ENCODE measurements around the gene PIK3R6.

The PIK3R6 gene

DNA sequence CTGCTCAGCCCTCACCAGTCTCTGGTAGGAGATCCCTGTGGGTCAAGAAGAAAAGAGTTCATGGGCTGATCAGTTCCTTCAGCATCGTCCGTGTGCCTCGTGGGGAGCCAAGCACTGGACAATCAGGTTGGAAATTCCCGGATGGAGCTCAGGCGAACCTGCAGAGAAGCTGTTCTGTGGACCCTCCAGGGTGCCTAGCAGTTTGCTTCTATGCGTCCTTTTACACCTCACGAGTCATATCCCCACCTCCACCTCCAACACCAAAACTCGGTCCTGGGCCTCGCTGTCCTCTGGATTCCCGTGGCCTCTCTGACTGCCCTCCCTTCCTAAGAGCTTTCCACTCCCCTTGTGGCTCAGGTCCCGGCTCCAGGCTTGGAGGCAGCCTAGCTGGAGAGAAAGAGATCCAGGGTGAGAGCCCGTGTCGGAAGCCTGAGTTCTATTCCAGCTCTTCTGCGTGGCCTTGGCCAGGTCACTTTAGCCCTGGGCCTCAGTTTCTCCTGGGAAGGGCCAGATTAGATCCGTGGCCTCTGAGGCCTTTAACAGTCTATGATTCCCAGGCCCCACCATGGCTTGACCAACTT lies 26.2 kb upstream of the PIK3R6 start:
- no peak for DNase-seq

DNA sequence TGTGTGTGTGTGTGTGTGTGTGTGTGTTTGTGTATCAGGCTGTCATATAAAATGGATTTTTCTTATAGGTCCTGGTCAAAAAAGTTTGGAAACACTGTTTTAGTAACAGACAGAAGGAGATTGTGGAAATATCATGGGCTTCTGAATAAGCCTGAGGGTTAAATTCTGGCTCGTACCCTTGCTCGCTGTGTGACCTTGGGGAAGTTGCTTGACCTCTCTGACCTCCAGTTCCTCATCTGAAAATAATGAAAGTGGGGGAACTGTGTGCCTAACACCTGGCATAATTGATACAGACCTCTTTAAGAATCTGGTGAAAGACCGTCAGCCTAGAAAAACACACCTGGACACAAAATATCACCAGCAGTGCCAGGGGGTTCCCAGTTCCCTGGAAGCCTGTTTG lies 25.6 kb upstream of the PIK3R6 start:
- no peak for DNase-seq

DNA sequence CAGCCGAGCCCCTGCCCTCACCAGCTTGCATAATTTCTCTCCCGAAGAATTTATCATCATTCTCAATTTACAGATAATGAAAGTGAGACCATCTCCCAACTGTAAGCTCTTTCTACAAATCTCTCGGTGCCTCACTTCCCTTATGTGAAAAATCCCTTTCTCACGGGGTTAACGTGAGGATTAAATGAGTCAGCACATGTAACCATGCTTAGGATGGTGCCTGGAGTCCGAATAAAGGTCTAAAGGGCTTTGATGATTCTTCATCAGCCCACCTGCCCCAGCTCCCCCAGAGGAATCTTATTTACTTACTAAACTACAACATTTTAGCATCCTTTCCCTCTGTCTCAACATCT lies 24.8 kb upstream of the PIK3R6 start:
- no peak for DNase-seq

DNA sequence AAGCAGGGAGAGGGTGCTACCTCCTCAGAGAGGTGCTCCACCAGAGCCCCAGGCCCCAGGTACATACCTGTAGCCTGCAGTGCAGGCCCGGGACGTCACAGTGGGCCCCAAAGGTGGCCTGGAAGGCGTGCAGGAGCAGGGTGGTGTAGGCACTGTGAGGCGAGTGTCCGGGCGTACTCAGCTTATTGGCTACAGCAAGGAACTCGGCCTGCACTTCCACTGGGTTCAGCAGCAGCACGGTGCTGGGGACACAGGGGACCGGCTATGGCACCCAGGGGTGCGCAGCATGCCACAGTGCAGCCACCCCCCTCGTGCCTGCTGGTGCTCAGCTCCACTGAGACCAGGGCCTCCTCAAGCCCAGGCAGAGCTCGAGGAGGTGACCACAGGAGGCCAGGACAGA lies 23.2 kb upstream of the PIK3R6 start:
- no peak for DNase-seq

DNA sequence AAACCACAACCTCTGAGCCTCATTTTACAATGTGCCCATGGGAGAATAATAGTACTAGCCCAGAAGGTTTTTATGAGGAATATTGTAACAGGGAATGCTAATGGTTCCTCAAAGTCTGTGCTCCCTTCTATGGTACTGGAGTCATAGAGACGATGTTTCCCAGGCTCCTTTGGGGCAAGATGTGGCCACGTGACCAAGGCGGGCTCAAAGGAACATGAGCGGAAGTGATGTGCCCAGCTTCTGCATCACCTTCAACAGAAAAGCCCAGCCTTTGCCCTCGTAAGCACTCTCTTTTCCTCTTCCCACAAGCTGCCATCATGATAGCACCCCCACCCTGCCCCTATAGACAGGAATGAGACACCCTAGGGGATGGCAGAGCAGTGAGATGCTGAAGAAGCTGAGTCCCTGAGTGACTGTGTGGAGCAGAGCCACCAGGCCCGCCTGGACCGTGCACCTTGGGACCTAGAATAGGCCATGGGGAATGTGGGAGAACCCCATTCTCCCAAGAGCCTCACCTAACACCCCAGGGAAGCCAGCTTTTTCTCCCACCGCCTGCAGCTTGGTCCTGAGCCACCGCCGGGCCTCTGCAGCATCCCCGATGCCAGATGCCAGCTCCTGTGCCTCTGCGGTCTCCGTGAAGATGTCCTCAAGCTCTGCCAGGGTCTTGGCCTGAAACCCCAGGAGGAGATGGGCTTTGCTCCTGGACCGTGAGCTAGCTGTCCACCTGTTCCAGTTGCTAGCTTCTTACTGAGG lies 22.2 kb upstream of the PIK3R6 start:
- DNase-seq, result no peak

DNA sequence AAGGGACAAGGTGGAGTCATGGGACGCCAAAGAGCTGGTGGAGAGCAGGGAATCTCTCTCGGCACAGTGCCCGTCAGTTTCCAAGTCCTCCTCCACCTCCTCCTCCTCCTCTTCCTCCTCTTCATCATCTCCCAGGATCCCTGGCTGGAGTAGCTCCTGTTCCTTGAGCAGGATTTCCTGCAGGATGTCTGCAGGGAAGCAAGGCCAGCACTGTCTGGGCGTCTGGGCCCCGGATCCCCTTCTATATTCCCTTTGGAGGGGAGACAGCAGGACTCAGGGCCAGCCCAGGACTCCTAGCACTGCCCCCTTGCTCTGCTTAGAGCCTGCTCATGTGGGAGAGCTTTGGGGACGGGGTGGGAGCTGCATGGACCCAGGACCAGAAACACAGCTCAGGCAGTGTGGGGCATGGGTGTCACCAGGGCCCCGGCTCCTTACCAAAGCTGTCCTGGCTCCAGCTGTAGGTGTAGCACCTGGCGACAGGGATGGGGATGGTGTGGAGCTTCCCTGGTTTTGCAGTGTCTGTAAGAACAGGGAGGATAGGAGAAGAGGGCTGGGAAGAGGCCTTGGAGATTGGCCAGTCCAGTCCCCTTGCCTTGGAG lies 21.3 kb upstream of the PIK3R6 start:
- no peak for DNase-seq

DNA sequence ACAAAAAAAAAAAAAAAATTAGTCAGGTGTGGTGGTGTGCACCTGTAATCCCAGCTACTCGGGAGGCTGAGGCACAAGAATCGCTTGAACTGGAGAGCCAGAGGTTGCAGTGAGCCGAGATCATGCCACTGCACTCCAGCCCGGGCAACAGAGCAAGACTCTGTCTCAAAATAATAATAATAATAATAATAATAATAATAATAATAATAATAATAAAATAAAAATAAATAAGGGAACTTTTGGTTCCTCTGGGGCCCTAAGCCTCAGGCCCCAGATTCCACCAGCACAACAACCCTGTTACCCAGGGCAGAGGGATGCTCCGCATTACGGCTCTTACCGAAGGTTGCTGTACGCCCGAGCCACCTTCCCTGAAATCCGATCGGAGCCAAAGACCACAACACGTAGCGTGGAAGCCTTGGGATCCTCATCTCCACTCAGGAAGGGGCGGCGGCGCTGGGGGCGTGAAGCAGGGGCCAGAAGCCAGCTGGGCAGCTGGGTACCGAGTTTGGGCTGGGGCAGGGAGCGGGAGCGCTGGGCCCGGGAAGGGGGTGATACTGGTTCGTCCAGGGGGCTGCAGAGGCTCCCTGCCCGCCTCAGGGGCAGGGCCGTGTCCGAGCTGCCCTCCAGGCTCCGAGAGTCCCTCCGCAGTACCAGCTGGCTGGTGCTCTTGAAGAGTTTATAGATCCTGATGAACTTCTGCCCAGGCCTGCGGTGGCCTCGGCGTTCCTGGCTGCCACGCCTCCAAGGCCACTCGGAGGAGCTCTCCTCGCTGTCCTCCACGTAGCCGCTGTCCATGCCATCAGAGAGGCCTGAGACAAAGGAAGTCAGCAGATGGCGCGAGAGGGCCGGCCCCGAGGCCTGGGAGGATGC lies 20.6 kb upstream of the PIK3R6 start:
- DNase-seq, result no peak

DNA sequence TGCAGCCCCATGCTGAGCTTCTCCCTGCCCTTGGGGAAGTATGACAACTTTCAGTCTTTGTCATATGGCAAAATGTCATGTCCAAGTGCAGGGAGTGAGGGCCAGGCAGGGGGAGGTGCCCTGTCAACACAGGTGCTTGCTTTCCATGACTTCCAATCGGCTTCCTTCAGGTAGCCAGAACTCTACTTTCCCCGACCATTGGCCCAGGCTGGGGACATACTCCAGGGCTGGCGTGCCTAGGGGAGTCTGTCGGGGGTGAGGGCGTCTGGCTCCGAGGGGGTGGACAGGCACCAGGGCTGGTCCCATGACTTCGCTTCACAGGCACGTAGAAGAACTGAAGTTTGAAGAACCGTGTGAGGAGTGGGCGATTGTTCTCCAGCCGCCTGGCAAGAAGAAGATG lies 19.8 kb upstream of the PIK3R6 start:
- DNase-seq, result no peak

DNA sequence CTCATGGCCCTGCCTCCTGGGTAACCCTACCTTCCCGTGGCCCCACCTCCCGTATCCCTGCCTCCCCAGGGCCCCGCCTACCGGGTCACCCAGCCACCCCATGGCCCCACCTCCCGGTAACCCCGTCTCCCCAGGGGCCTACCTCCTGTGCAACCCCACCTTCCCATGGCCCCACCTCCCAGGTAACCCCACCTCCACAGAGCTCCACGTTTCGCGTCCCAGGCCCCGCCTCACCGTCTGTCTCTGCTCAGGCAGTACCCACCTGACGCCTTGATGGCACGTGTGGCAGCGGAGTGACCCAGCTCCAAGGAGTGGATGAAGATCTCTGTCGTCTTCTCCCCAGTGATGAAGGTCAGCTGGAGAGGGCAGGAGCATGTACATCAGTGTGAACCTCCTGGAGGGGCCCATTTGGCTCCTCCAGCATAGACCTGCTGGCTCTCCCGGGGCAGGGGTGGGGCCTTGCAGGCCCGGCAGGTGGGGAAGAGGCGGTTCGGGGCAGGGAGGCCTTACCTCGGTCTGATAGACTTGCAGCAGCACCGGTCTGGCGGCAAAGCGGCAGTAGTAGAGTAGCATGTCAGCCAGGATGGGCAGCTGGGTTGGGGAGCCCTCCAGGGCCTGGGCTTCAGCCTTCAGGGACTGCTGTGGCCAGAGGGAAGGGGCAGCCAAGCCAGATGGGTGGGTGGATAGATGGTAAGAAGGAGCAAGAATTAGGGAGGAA lies 18.7 kb upstream of the PIK3R6 start:
- no peak for DNase-seq

DNA sequence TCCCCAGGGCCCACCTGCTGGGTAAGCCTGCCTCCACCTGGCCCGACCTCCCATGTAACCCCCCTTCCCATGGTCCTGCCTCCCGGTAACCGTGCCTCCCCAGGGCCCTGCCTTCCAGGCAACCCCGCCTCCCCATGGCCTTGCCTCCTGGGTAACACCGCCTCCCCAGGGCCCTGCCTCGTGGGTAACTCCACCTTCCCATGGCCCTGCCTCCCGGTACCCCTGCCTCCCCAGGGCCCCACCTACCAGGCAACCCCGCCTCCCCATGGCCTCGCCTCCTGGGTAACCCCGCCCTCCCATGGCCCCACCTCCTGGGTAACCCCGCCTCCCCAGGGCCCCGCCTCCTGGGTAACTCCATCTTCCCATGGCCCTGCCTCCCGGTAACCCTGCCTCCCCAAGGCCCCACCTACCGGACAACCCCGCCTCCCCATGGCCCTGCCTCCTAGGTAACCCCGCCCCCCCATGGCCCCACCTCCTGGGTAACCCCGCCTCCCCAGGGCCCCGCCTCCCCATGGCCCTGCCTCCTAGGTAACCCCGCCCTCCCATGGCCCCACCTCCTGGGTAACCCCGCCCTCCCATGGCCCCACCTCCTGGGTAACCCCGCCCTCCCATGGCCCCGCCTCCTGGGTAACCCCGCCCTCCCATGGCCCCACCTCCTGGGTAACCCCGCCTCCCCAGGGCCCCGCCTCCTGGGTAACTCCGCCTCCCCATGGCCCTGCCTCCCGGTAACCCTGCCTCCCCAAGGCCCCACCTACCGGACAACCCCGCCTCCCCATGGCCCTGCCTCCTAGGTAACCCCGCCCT lies 17.9 kb upstream of the PIK3R6 start:
- peak; percentile 33 to 66 for DNase-seq

DNA sequence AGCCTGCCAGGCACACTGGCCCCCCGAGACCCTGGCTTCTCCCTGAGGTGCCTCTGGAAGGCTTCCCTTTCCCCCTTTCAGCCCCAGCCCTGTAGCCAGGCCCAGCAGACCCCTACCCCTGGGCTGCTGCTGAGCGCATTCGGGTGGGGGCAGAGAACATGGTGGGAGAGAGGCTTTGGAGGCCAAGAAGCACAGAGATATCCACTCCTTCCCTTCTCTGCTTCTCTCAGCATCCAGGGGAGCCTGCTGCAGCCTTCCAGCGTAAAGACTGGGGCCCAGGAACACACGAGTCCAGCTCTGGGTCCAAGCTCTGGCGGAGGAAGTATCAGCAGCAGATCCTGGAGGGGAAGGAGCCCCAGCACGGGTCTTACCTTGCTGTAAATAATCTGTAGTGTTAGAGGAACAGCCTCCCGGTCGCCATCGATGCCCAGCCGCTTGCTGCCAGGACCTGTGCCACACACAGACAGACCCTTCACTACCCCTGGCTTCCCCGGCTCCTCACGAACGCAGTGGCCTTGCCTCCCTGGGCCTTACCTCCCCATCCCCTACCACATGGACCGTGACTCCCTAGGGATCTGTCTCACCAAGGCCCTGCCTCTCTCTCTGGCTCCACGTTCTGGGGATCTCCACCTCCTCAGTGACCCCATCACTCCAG lies 17.0 kb upstream of the PIK3R6 start:
- no peak for DNase-seq

DNA sequence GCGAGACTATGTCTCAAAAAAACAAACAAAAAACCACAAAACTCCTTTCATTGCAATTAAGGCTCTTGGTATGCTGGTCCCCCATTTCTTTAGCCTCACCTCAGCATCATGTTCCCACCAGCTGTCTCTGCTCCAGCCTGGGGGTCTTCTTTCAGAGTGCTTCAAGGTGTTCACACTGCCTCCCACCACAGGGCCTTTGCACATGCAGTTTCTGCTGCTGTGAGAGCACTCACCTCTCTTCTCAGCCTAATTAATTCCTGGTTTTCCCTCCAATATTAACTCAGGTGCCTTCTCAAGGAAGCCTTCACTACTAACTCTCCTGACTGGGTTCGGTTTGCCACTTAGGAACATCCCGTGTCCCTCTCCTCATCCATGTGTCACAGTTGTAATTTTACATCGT lies 15.9 kb upstream of the PIK3R6 start:
- DNase-seq, result no peak

DNA sequence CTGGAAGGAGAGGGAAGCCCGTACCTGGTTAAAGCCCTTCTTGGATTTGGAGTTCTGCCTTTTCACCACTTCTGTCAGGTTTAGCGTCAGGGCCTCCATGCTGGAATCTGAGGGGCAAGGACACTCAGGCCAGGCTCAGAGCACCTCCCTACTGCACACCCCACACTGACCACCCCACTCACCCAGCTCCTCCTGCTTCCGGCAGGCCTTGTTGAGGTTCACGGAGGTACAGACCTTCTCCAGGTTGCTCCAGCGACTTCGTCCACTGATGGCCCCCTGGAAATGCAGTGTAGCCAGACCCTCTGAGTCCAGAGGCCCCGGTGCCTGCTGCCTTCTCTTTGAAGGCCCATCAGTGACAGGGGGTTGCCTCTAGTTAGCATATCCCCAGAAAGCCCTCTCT lies 14.1 kb upstream of the PIK3R6 start:
- DNase-seq, result no peak

DNA sequence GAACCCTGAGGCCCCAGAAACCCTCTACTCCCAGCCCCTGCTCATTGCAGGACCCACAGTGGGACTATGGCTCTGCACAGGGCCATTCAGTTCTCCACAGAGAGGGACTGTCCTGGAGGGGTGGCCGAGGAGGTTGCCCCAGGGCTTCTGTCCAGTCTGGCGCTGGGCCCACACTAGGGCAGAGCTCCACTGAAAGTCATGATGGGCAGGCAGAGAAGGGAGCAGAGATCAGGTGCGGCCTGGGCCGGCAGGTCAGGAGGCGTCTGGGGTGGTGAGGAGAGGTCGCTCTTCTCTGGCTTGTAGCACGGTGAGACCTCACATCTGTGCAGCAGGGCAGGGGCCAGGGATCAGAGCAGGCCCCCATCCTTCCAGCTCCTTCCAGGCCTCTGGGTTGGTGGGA lies 13.0 kb upstream of the PIK3R6 start:
- no peak for DNase-seq

DNA sequence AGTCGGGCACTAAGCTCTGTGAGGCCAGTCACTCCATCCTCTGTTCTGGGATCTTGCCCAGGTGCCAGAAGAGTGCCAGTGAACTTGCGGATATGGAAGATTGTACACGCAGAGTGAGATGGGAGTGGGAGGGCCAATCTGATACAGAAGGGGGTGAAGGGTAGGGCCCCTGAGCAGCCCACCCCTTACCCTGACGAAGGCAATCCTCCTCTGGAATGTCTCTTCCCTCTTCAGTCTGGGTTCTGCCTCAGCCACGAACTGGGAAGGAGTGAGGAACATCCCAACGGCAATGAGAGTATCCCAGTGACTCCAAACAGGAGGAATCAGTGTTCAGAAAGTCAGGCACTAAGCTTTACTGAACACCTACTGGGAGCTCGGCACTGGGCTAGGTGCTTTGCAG lies 11.9 kb upstream of the PIK3R6 start:
- no peak for DNase-seq

DNA sequence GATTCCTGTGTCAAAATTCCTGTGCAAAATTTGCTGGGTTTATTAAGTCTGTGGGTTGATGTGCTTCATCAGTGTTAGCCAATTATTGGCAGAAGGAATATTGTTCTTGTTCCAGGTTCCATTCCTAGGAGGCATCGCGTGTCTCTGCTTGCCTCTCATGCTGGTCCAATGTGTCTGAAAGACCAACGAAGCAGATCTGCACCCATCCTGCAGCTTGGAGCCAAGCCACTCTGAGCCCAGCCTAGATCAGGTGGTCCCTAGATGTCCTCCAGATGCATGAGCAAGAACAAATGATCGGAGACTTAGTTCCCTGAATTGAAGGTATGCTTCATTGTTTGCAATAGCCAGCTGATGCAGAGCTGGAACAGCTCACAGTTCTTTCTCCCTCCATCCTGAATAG lies 10.5 kb upstream of the PIK3R6 start:
- no peak for DNase-seq

DNA sequence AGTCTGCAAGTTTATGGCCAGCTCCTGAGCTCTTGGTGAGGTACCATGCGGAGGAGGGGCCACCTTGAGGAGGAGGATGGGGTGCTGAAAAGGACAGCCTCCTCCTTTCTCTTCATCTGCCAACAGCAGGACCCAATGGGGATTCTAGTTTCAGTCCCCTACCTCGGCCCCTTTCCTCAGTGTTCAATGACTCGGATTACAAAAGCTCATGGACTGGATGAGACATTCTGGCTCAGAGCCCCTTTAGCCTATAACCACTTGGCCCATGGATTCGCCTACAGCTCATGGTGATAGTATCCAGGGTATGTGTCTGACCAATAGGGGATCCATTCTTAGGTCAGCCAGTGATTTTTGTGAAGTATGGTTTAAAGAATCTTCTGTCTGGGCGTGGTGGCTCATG lies 8.5 kb upstream of the PIK3R6 start:
- no peak for DNase-seq

DNA sequence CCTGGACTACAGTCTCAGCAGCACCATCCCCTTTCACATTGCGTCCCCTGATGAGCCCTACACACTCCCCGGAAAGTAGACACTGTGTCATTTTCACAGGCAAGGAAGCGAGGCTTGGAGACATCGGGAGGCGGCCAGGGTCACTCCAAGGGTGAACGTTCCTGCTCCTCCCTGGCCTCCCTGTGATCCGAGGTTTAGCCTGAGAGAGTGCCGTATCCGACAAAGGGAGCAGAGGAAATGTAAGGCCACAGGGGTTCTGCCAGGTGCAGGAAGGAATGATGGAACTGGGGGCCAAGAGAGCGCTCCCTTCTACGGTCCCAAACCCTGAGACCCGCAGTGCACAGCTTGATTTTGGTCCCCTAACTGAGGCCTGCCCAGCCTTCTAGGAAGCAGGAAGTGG lies 8.0 kb upstream of the PIK3R6 start:
- no peak for DNase-seq

DNA sequence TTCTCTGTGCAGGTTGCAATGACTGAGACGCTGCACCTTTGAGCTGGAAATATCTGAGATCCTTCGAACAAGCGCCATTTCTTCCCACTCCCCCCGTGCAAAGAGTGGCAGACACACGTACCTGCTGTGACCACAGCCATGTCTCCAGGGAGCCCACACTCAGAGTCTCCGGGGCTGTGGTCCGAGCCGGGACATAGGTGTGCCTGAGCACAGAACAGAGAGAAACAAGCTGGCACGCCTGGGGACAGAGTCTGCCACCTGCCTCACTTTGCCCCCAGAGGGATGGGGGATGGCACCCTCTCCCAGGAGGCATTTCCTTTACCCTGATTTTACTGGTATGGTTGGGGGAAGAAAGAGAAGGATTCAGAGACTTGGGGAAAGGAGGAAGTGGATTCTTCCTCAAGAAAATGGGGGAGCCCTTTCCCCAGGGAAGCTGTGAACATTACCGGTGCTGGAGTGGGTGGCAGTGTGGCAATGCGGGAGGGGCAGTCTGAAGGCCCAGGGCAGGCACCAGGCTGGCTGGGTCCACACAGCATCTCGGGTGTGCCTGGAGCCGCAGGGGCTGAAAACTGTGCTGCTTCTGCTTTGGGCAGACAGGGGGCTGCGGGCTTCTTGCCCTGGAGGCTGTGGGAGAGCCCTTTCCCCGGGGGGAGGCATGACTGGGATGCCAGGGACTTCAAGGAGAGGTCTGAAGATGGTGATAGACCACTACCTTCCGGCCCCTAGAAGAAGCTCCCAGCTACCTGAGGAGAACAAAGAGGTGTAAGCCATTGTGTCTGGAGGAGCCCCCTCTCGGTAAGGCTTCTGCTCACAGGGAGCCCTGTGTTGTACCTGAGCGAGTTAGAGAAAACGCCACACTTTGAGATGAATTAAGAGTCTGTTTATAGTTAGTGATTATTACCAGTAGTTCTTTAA lies 6.6 kb upstream of the PIK3R6 start:
- no peak for DNase-seq

DNA sequence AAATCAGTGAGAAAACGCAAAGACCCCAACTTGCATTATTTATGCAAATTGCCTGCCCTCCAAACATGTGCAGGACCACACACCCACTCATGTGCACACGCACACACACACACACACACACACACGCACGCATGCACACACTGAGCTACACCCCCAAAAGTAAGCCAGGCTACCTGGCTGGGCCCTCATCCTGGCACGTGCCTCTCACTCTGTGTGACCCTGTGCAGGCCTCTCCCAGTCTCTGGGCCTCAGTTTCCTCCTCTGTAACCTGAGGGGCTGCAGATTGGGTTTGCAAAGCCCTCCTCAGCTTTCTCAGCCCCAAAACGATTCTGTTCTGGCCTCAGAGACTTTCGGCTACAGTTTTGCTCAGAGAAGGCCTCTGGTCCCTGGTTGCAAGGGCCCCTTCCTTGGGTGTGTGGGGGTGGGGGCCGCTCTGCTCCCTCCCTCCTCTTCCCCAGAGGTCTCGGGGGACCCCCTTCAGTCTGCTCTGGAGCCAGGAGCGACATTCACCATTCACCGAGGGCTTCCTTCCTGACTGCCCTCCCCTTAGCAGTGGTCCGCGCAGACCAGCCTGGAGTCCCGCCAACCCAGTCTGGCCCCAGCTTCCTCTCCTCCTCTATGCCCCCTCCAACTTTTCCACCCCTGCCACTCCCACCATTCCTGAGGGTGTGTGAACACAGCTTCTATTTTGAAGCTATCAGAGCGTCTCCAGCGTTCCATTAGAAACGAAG lies 5.4 kb upstream of the PIK3R6 start:
- DNase-seq, result no peak
